OCI-LY7 (cell line): ENCODE data around the gene ADGRD1. TPM values are rescaled to one million over a fixed set of nuclear protein-coding genes. Genes with fewer than 3 reads are reported as not detected.

Experiments used
- BruUV-seq: library from RNA; stranded (reverse); fragments of 400-500 nt; replicated peaks from 2 replicates; lab custom pipeline; 2021; lab: Mats Ljungman, UMichigan
- CTCF ChIA-PET: fragments of 300-600 bp; sonication (Branson Sonifier 250); formaldehyde crosslinking; loops from one replicate; lab custom pipeline; 2022; ENCODE audit warnings: antibody characterized with exemption; ENCODE audit not compliant: unreplicated experiment; lab: Charles Lee
- POLR2A ChIA-PET: fragments of 300-600 bp; sonication (Branson Sonifier 250); formaldehyde crosslinking; loops from one replicate; lab custom pipeline; 2022; ENCODE audit warnings: antibody characterized with exemption; lab: Charles Lee
- DNase-seq: peaks from one replicate; pipeline ENCODE4 v3.0.0-alpha.2; 2015; ENCODE audit warnings: low spot score
- H2AFZ ChIP-seq: fragments of 200-600 bp; sonication (generic), shearing (Covaris generic); 2 replicates; pipeline ENCODE4 v1.6.1; 2014; ENCODE audit warnings: mild to moderate bottlenecking, antibody characterized with exemption, low read length, moderate library complexity
- H3K27ac ChIP-seq: fragments of 200-600 bp; sonication (generic); 2 replicates; pipeline ENCODE4 v1.5.1; 2014; ENCODE audit warnings: mixed run types, low read depth, mild to moderate bottlenecking, moderate library complexity, low read length, inconsistent platforms; ENCODE audit not compliant: poor library complexity, severe bottlenecking
- H3K36me3 ChIP-seq: fragments of 200-600 bp; sonication (generic); 2 replicates; pipeline ENCODE4 v1.6.1; 2014; ENCODE audit warnings: mild to moderate bottlenecking, antibody characterized with exemption, low read length, moderate library complexity, mixed read lengths; ENCODE audit not compliant: insufficient read depth
- H3K4me1 ChIP-seq: fragments of 200-600 bp; sonication (generic); 2 replicates; pipeline ENCODE4 v1.5.1; 2014; ENCODE audit warnings: mild to moderate bottlenecking, low read length; ENCODE audit not compliant: insufficient read depth, poor library complexity, severe bottlenecking
- H3K4me2 ChIP-seq: fragments of 200-600 bp; sonication (generic); 2 replicates; pipeline ENCODE4 v1.6.1; 2014; ENCODE audit warnings: mild to moderate bottlenecking, low read length
- H3K4me3 ChIP-seq: fragments of 200-600 bp; sonication (generic); 2 replicates; pipeline ENCODE4 v1.5.1; 2014; ENCODE audit warnings: mild to moderate bottlenecking, low read depth, low read length; ENCODE audit not compliant: poor library complexity, severe bottlenecking
- H3K79me2 ChIP-seq: fragments of 200-600 bp; sonication (generic); 2 replicates; pipeline ENCODE4 v1.6.1; 2016; ENCODE audit warnings: low read depth, mild to moderate bottlenecking, low read length, moderate library complexity, mixed read lengths; ENCODE audit not compliant: insufficient read depth
- H3K9me2 ChIP-seq: fragments of 200-600 bp; sonication (generic); 2 replicates; pipeline ENCODE4 v1.6.1; 2016; ENCODE audit warnings: mild to moderate bottlenecking, low read length, mixed read lengths; ENCODE audit not compliant: insufficient read depth
- H3K9me3 ChIP-seq: fragments of 200-600 bp; sonication (generic); 2 replicates; pipeline ENCODE4 v1.6.1; 2014; ENCODE audit warnings: mild to moderate bottlenecking, mixed run types, low read length, mixed read lengths
- H4K20me1 ChIP-seq: fragments of 200-600 bp; sonication (generic); 2 replicates; pipeline ENCODE4 v1.6.1; 2014; ENCODE audit warnings: mild to moderate bottlenecking, antibody characterized with exemption, low read length, moderate library complexity, mixed read lengths; ENCODE audit not compliant: insufficient read depth
- EZH2phosphoT487 ChIP-seq: fragments of 200-600 bp; sonication (generic); IDR thresholded peaks from 2 replicates; pipeline ENCODE4 v1.6.1; 2018; ENCODE audit warnings: low read depth, borderline replicate concordance, mild to moderate bottlenecking, mixed run types, antibody characterized with exemption, low read length, moderate library complexity, mixed read lengths
- intact Hi-C: fragments of 100-400 bp; cut with micrococcal nuclease; formaldehyde crosslinking; loops from one replicate; pipeline ENCODE4 v1.10.0; 2022; ENCODE audit not compliant: unreplicated experiment
- total RNA-seq, 2 experiments: library from RNA; depleted of rRNA in 1 of 2; stranded (reverse); fragments of >200 nt in 1 of 2; shearing (Covaris generic) in 1 of 2; gene quantifications; 2 replicates each; pipeline ENCODE4 v1.2.3, GENCODE V29; 2014 to 2022
- TF ChIP-seq, protein P1 (sequence below): fragments of 200-600 bp; sonication (generic); conservative IDR thresholded peaks from 2 replicates; pipeline ENCODE4 v1.5.1; 2014; ENCODE audit warnings: mild to moderate bottlenecking, antibody characterized with exemption, low read length, moderate library complexity, mixed read lengths

The ADGRD1 gene
- total RNA-seq, 2 experiments from 2014 or later, result 1.0 to 1.7 TPM

GRCh38 chr12:131057211-131057721 lies 103.6 kb downstream of the ADGRD1 start:
- ChIA-PET POLR2A (no interaction called here), CTCF (no interaction called here)
- DNase-seq, result no peak
- H3K4me2 ChIP-seq, result no peak overlapping the region
- BruUV-seq, result no TSS peak
- no peaks in the 10 kb centered on the region for H3K9me2 ChIP-seq
- no peaks in the 10 kb centered on the region for H3K36me3 ChIP-seq
- TF ChIP-seq, protein P1, sequence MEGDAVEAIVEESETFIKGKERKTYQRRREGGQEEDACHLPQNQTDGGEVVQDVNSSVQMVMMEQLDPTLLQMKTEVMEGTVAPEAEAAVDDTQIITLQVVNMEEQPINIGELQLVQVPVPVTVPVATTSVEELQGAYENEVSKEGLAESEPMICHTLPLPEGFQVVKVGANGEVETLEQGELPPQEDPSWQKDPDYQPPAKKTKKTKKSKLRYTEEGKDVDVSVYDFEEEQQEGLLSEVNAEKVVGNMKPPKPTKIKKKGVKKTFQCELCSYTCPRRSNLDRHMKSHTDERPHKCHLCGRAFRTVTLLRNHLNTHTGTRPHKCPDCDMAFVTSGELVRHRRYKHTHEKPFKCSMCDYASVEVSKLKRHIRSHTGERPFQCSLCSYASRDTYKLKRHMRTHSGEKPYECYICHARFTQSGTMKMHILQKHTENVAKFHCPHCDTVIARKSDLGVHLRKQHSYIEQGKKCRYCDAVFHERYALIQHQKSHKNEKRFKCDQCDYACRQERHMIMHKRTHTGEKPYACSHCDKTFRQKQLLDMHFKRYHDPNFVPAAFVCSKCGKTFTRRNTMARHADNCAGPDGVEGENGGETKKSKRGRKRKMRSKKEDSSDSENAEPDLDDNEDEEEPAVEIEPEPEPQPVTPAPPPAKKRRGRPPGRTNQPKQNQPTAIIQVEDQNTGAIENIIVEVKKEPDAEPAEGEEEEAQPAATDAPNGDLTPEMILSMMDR, result no peak
- TF ChIP-seq EZH2phosphoT487, result no peak
- intact Hi-C loops, result no loop called here
- H2AFZ ChIP-seq, result no peak overlapping the region
- no peak overlapping the region for H3K27ac ChIP-seq
- H4K20me1 ChIP-seq, result no peaks in the 10 kb centered on the region
- H3K4me3 ChIP-seq, result no peak overlapping the region
- no peaks in the 10 kb centered on the region for H3K9me3 ChIP-seq
- H3K79me2 ChIP-seq, result no peaks in the 10 kb centered on the region
- peaks cover 3% of the 10 kb centered on the region for H3K4me1 ChIP-seq

DNA sequence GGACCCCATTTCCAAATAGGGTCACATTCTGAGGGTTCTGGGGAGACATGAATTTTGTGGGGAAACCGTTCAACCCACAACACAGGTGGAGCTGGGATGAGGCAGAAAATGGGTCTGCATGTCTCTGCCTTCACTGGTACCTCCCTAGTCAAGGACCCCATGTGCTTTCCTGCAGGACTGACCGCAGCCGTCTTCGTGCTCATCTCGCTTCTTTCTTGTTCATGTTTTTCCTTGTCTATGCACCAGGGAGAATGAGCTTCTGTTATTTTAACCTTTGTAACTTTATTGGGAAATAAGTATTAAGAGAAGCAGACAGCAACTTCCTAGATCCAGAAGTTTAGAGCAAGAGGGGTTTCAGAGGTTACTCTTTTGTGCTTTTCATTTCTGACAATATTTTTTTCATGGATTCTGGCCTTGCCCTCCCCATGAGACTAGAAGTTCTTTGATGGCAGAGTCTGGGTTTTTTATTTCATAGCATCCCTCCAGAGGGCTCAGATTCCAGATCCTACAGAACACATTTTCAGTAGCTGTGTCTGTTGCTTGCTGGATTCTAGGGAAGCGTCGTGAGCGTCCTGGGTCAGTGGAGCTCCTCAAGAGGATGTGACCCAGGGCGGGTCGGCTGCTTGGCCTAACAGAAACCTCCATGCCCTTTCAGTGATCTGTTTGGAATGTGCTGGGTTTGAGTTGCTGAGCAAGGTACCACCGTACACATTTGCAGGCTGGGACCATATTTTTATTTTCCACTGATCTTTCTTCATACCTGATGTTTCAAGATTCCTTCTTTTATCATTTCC lies 104.2 kb downstream of the ADGRD1 start:
- CTCF ChIA-PET, result no interaction called here
- POLR2A ChIA-PET, result no interaction called here
- no peaks in the 10 kb centered on the region for H4K20me1 ChIP-seq
- intact Hi-C loops, result no loop called here
- no peaks in the 10 kb centered on the region for H3K36me3 ChIP-seq
- no peak overlapping the region for H2AFZ ChIP-seq
- peaks cover 3% of the 10 kb centered on the region for H3K4me1 ChIP-seq
- no peak overlapping the region for H3K27ac ChIP-seq
- TF ChIP-seq, protein P1, result no peak
- TF ChIP-seq EZH2phosphoT487, result no peak
- H3K9me2 ChIP-seq, result no peaks in the 10 kb centered on the region
- DNase-seq, result no peak
- H3K79me2 ChIP-seq, result no peaks in the 10 kb centered on the region
- no TSS peak for BruUV-seq
- H3K4me2 ChIP-seq, result no peak overlapping the region
- no peaks in the 10 kb centered on the region for H3K9me3 ChIP-seq
- H3K4me3 ChIP-seq, result no peak overlapping the region

GRCh38 chr12:131058700-131059099 lies 105.0 kb downstream of the ADGRD1 start:
- H3K9me2 ChIP-seq, result no peaks in the 10 kb centered on the region
- CTCF ChIA-PET, result no interaction called here
- BruUV-seq, result no TSS peak
- H4K20me1 ChIP-seq, result no peaks in the 10 kb centered on the region
- POLR2A ChIA-PET, result no interaction called here
- TF ChIP-seq EZH2phosphoT487, result no peak
- TF ChIP-seq, protein P1, result no peak
- no peaks in the 10 kb centered on the region for H3K9me3 ChIP-seq
- H3K79me2 ChIP-seq, result no peaks in the 10 kb centered on the region
- intact Hi-C loops, result no loop called here
- H3K36me3 ChIP-seq, result no peaks in the 10 kb centered on the region
- H3K4me1 ChIP-seq, result peaks cover 3% of the 10 kb centered on the region
- H3K4me3 ChIP-seq, result no peak overlapping the region
- H3K4me2 ChIP-seq, result no peak overlapping the region
- no peak for DNase-seq
- H3K27ac ChIP-seq, result no peak overlapping the region
- no peak overlapping the region for H2AFZ ChIP-seq
